Trophoblast cell (in vitro differentiated cells and primary cell): ENCODE measurements around the gene OR56A4.

Source experiments
- DNase-seq, 2 donors: peaks; one replicate each; pipeline ENCODE4 v3.0.0-alpha.2; 2016
- H2AFZ ChIP-seq: 2 replicates; pipeline ENCODE4 v1.6.1; 2013; ENCODE audit warnings: low read length, moderate library complexity, mild to moderate bottlenecking; ENCODE audit not compliant: insufficient read depth, poor library complexity
- H2AK5ac ChIP-seq: 2 replicates; pipeline ENCODE4 v1.6.1; 2013; ENCODE audit warnings: mild to moderate bottlenecking, low read length
- H2BK120ac ChIP-seq: 2 replicates; pipeline ENCODE4 v1.6.1; 2013; ENCODE audit warnings: low read length, mild to moderate bottlenecking, moderate library complexity; ENCODE audit not compliant: insufficient read depth, poor library complexity
- H2BK12ac ChIP-seq: 2 replicates; pipeline ENCODE4 v1.6.1; 2013; ENCODE audit warnings: mild to moderate bottlenecking, low read length, moderate library complexity
- H2BK5ac ChIP-seq: 2 replicates; pipeline ENCODE4 v1.6.1; 2013; ENCODE audit warnings: low read length, low read depth, moderate library complexity, mild to moderate bottlenecking; ENCODE audit not compliant: poor library complexity
- H3K14ac ChIP-seq: 2 replicates; pipeline ENCODE4 v1.6.1; 2013; ENCODE audit warnings: mild to moderate bottlenecking, low read length
- H3K18ac ChIP-seq: 2 replicates; pipeline ENCODE4 v1.6.1; 2013; ENCODE audit warnings: mild to moderate bottlenecking, low read length
- H3K23ac ChIP-seq: 2 replicates; pipeline ENCODE4 v1.6.1; 2013; ENCODE audit warnings: low read length
- H3K27ac ChIP-seq: 2 replicates; pipeline ENCODE4 v1.5.1; 2013; ENCODE audit warnings: low read depth, mild to moderate bottlenecking, inconsistent platforms, low read length, moderate library complexity
- H3K27me3 ChIP-seq: 2 replicates; pipeline ENCODE4 v1.6.1; 2013; ENCODE audit warnings: inconsistent platforms, mild to moderate bottlenecking, low read length, moderate library complexity; ENCODE audit not compliant: insufficient read depth
- H3K36me3 ChIP-seq, 2 experiments: 1 replicate in 1 of 2; 2 replicates in 1 of 2; pipeline ENCODE4 v1.6.1; 2013; ENCODE audit warnings: low read length in 2 of 2, mild to moderate bottlenecking in 2 of 2, moderate library complexity in 1 of 2; ENCODE audit not compliant: insufficient read depth in 2 of 2, control insufficient read depth in 1 of 2
- H3K4ac ChIP-seq: 2 replicates; pipeline ENCODE4 v1.6.1; 2013; ENCODE audit warnings: low read depth, mild to moderate bottlenecking, low read length, moderate library complexity
- H3K4me1 ChIP-seq, 2 experiments: 1 replicate in 1 of 2; 2 replicates in 1 of 2; pipeline ENCODE4 v1.6.1; 2013; ENCODE audit warnings: low read length in 2 of 2, mild to moderate bottlenecking in 2 of 2, moderate library complexity in 1 of 2; ENCODE audit not compliant: insufficient read depth in 2 of 2, control insufficient read depth in 1 of 2
- H3K4me2 ChIP-seq: 2 replicates; pipeline ENCODE4 v1.6.1; 2013; ENCODE audit warnings: inconsistent platforms, mild to moderate bottlenecking, low read length, moderate library complexity
- H3K4me3 ChIP-seq: 2 replicates; pipeline ENCODE4 v1.5.1; 2013; ENCODE audit warnings: mild to moderate bottlenecking, low read depth, low read length, inconsistent platforms
- H3K79me1 ChIP-seq: one replicate; pipeline ENCODE4 v1.6.1; 2013; ENCODE audit warnings: low read length
- H3K79me2 ChIP-seq: 2 replicates; pipeline ENCODE4 v1.6.1; 2013; ENCODE audit warnings: low read length, mild to moderate bottlenecking; ENCODE audit not compliant: control insufficient read depth, insufficient read depth, poor library complexity
- H3K9ac ChIP-seq: 2 replicates; pipeline ENCODE4 v1.6.1; 2013; ENCODE audit warnings: mild to moderate bottlenecking, low read length
- H3K9me3 ChIP-seq: 2 replicates; pipeline ENCODE4 v1.6.1; 2013; ENCODE audit warnings: low read depth, mild to moderate bottlenecking, control low read depth, inconsistent platforms, low read length; ENCODE audit not compliant: insufficient read depth
- H4K12ac ChIP-seq: 2 replicates; pipeline ENCODE4 v1.6.1; 2013; ENCODE audit warnings: low read depth, mild to moderate bottlenecking, low read length, moderate library complexity
- H4K8ac ChIP-seq: 2 replicates; pipeline ENCODE4 v1.6.1; 2013; ENCODE audit warnings: low read depth, mild to moderate bottlenecking, low read length, moderate library complexity
- H4K91ac ChIP-seq: one replicate; pipeline ENCODE4 v1.6.1; 2013; ENCODE audit warnings: low read depth, mild to moderate bottlenecking, low read length, moderate library complexity
- WGBS: extraction: QIAGEN DNeasy Blood & Tissue Kit; methylation state at CpG from one replicate; pipeline ENCODE4 v1.1.7; 2013; ENCODE audit warnings: missing lambda C conversion rate; ENCODE audit not compliant: insufficient read length, insufficient coverage; ENCODE audit errors: extremely low coverage; 5-methylcytosine and 5-hydroxymethylcytosine counted together

Gene OR56A4

GRCh38 chr11:5986885-5987284, 19.9 kb downstream of the OR56A4 start, which contains the start of gene OR52L1:
OR52L1 (minus strand) TSS chr11:5986985; CDS start chr11:5986930, 55 bp downstream.
- Histone ChIP-seq H3K9me3 (peaks cover 5% of the 10 kb centered on the region), H2AFZ (no peak within 1 kb of the TSS), H4K8ac (no peak within 1 kb of the TSS), H2BK12ac (no peak within 1 kb of the TSS), H3K18ac (no peak within 1 kb of the TSS), H2BK5ac (no peak within 1 kb of the TSS), H3K27ac (no peak within 1 kb of the TSS), H3K4me3 (no peak within 1 kb of the TSS), H3K4ac (no peak within 1 kb of the TSS), H4K91ac (no peak within 1 kb of the TSS), H3K4me1 (no peaks in the 10 kb centered on the region), H3K27me3 (no peaks in the 10 kb centered on the region), H3K79me2 (no peaks in the 10 kb centered on the region), H3K23ac (no peak within 1 kb of the TSS), H2AK5ac (no peak within 1 kb of the TSS), H4K12ac (no peak within 1 kb of the TSS), H3K9ac (no peak within 1 kb of the TSS), H3K14ac (no peak within 1 kb of the TSS), H3K79me1 (no peaks in the 10 kb centered on the region), H3K4me2 (no peak within 1 kb of the TSS), H3K36me3 (no peaks in the 10 kb centered on the region), H2BK120ac (no peak within 1 kb of the TSS)
- no peak for DNase-seq
- WGBS: no CpG with 5 or more reads among the region's 1 CpG

- Histone ChIP-seq H3K9me3 (peaks cover 7% of the 10 kb centered on the region), H3K4me1 (no peaks in the 10 kb centered on the region), H2BK5ac (no peak overlapping the region), H2AFZ (no peak overlapping the region), H3K79me1 (no peaks in the 10 kb centered on the region), H2BK120ac (no peak overlapping the region), H4K8ac (no peak overlapping the region), H3K18ac (no peak overlapping the region), H2AK5ac (no peak overlapping the region), H3K4me3 (no peak overlapping the region), H3K9ac (no peak overlapping the region), H3K79me2 (no peaks in the 10 kb centered on the region), H3K23ac (no peak overlapping the region), H3K27me3 (no peaks in the 10 kb centered on the region), H3K27ac (no peak overlapping the region), H4K91ac (no peak overlapping the region), H4K12ac (no peak overlapping the region), H3K4me2 (no peak overlapping the region), H3K36me3 (no peaks in the 10 kb centered on the region), H2BK12ac (no peak overlapping the region), H3K14ac (no peak overlapping the region), H3K4ac (no peak overlapping the region)
- no CpG with 5 or more reads among the region's 1 CpG for WGBS
- no peak for DNase-seq
These were observed 23.3 kb downstream of the OR56A4 start for GRCh38 chr11:5983443-5983842.

- Histone ChIP-seq H3K4me2 (no peak overlapping the region), H4K91ac (no peak overlapping the region), H3K27ac (no peak overlapping the region), H2BK12ac (no peak overlapping the region), H3K4ac (no peak overlapping the region), H3K79me2 (no peaks in the 10 kb centered on the region), H3K4me1 (no peaks in the 10 kb centered on the region), H4K8ac (no peak overlapping the region), H3K9me3 (no peaks in the 10 kb centered on the region), H4K12ac (no peak overlapping the region), H3K79me1 (no peaks in the 10 kb centered on the region), H3K9ac (no peak overlapping the region), H3K23ac (no peak overlapping the region), H3K4me3 (no peak overlapping the region), H3K27me3 (no peaks in the 10 kb centered on the region), H3K14ac (no peak overlapping the region), H2BK120ac (no peak overlapping the region), H2BK5ac (no peak overlapping the region), H2AK5ac (no peak overlapping the region), H2AFZ (no peak overlapping the region), H3K36me3 (no peaks in the 10 kb centered on the region), H3K18ac (no peak overlapping the region)
- WGBS: no CpG with 5 or more reads among the region's 1 CpG
- DNase-seq: no peak
These were observed 33.2 kb downstream of the OR56A4 start for GRCh38 chr11:5973530-5973929.

GRCh38 chr11:5968394-5968793, 38.4 kb downstream of the OR56A4 start, which contains the start of gene OR56A5:
OR56A5 (minus strand) TSS chr11:5968494; CDS start chr11:5968494, 0 bp downstream.
- no peak within 1 kb of the TSS for H4K91ac ChIP-seq

More at GRCh38 chr11:5968394-5968793, 38.4 kb downstream of the OR56A4 start, which contains the start of gene OR56A5:
- Histone ChIP-seq H2BK120ac (no peak within 1 kb of the TSS), H3K4me3 (no peak within 1 kb of the TSS), H3K9me3 (peaks cover 3% of the 10 kb centered on the region), H4K12ac (no peak within 1 kb of the TSS), H3K79me2 (no peaks in the 10 kb centered on the region), H3K4me2 (no peak within 1 kb of the TSS), H3K27ac (no peak within 1 kb of the TSS), H3K18ac (no peak within 1 kb of the TSS), H3K27me3 (no peaks in the 10 kb centered on the region), H2BK5ac (no peak within 1 kb of the TSS), H3K4me1 (no peaks in the 10 kb centered on the region), H3K14ac (no peak within 1 kb of the TSS), H3K36me3 (no peaks in the 10 kb centered on the region), H3K4ac (no peak within 1 kb of the TSS), H4K8ac (no peak within 1 kb of the TSS), H2AK5ac (no peak within 1 kb of the TSS), H3K23ac (no peak within 1 kb of the TSS), H2BK12ac (no peak within 1 kb of the TSS), H3K79me1 (no peaks in the 10 kb centered on the region), H2AFZ (no peak within 1 kb of the TSS), H3K9ac (no peak within 1 kb of the TSS)
- no peak for DNase-seq
